Astrocyte of the spinal cord (primary cell): ENCODE results near the gene RBMS1.

Experiments used
- DNase-seq: peaks from one replicate; pipeline ENCODE4 v3.0.0; 2011; ENCODE audit warnings: low read depth, low spot score
- H3K4me3 ChIP-seq: 2 replicates; pipeline ENCODE4 v1.5.1; 2011; ENCODE audit warnings: low read depth, mild to moderate bottlenecking, low read length, moderate library complexity
- in situ Hi-C: cut with HindIII; loops from 2 replicates; pipeline ENCODE4 v1.10.0; 2017; ENCODE audit warnings: low sequenced_read_pairs
- TF ChIP-seq, protein P1 (sequence below): IDR thresholded peaks from 2 replicates; pipeline ENCODE4 v1.5.1; 2012; ENCODE audit warnings: low read depth, mild to moderate bottlenecking, low read length, inconsistent platforms

The RBMS1 gene

GRCh38 chr2:160484859-160485520, 8.6 kb downstream of the RBMS1 start:
- no peak overlapping the region for H3K4me3 ChIP-seq
- DNase-seq = no peak
- in situ Hi-C loops = no loop called here

GRCh38 chr2:160482673-160483072, 10.9 kb downstream of the RBMS1 start:
- DNase-seq = no peak
- no peak overlapping the region for H3K4me3 ChIP-seq
- in situ Hi-C loops = no loop called here
- TF ChIP-seq, protein P1, sequence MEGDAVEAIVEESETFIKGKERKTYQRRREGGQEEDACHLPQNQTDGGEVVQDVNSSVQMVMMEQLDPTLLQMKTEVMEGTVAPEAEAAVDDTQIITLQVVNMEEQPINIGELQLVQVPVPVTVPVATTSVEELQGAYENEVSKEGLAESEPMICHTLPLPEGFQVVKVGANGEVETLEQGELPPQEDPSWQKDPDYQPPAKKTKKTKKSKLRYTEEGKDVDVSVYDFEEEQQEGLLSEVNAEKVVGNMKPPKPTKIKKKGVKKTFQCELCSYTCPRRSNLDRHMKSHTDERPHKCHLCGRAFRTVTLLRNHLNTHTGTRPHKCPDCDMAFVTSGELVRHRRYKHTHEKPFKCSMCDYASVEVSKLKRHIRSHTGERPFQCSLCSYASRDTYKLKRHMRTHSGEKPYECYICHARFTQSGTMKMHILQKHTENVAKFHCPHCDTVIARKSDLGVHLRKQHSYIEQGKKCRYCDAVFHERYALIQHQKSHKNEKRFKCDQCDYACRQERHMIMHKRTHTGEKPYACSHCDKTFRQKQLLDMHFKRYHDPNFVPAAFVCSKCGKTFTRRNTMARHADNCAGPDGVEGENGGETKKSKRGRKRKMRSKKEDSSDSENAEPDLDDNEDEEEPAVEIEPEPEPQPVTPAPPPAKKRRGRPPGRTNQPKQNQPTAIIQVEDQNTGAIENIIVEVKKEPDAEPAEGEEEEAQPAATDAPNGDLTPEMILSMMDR = no peak

More at GRCh38 chr2:160484859-160485520, 8.6 kb downstream of the RBMS1 start:
- TF ChIP-seq, protein P1 = no peak

GRCh38 chr2:160479269-160479668, 14.3 kb downstream of the RBMS1 start:
- in situ Hi-C loops = no loop called here
- no peak for DNase-seq
- no peak overlapping the region for H3K4me3 ChIP-seq
- TF ChIP-seq, protein P1 = no peak

DNA sequence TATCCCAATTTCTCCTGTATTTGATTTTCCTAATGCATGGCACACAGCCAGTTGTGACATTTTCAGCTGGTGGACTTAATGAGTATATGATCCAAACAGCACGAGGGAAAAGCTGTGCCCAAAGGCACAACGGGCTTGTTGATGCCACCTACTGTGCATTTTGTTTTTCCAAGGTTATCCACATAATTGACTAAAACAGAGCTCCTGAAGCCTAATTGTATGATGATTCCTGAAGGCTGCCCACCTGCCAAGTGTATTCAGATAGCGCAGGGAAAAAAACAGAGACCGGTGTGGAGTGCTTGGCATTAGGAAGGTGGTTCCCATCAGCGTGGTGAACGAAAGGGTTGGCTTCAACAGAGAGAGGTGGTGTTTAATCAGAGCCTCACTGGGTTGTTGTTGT, 14.9 kb downstream of the RBMS1 start:
- in situ Hi-C loops = no loop called here
- TF ChIP-seq, protein P1 = no peak
- no peak overlapping the region for H3K4me3 ChIP-seq
- DNase-seq = no peak

GRCh38 chr2:160477032-160477431, 16.6 kb downstream of the RBMS1 start:
- no peak overlapping the region for H3K4me3 ChIP-seq
- no peak for DNase-seq
- in situ Hi-C loops = no loop called here
- TF ChIP-seq, protein P1 = no peak

DNA sequence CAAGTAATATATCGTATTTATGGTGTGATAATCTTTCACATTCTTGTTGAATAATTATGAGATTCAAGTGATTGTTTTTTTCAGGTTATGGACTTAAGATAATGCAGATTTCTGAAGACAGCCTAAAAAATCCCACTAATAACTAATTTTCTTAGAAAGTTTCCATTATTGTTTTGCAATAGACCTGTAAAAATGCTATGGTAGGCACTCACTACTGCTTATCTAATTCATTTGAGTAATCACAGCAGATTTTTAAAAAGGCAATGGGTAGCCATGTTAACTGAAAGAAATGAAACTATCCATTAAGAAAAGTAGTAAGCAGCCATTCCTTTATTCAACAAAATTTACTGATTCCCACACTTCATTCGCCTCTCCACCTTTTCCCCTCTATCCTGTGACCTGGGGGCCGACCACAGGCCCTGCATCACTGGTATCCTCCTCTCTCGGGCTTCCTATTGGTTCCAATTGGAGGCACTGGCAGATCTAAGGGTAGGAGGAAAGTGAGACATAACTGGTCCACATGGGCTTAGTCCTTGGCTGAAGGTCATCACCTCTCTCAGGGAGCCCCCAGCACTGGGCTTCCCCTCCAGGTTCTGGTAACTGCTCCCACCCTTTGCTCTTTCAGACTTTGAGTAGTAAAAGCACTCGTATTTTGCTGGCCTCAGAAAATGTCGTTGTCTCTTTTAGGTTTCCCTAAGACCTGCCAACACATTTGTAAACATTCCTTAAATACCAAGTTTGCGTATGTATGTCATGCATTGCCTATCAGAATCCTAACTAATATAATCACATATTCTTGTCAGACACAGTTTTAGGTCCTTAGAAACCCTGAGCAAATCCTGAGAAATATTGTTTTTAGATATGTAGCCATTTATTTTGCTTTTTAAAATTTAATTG, 18.5 kb downstream of the RBMS1 start:
- H3K4me3 ChIP-seq = no peak overlapping the region
- TF ChIP-seq, protein P1 = no peak
- DNase-seq = no peak
- in situ Hi-C loops = no loop called here
